Activated effector memory CD4-positive, alpha-beta T cell treated with Interleukin-2 at 50 U/mL for 16 hours (primary cell): ENCODE data around the gene EML5.

Source experiments
- DNase-seq: peaks from one replicate; pipeline ENCODE4 v3.0.0-alpha.2; 2020

Gene EML5

DNA sequence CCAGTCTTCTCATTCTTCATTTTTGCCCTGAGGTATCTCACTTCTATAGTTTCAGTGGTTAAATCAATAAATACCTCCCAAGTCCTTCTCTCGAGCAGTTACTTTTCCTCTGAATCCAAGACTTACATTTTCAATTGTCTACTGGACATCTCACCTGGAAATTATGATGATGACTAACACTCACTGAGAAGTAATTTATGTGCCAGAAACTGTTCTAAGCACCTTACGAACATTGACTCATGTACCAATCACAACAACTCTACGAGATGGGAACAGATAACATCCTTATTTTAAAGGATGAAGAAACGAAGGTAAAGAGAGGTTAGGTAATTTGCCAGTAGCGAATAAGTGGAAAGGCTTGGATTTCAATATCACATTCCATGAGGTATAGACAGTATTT is 94.1 kb downstream of the EML5 start:
- DNase-seq = no peak

DNA sequence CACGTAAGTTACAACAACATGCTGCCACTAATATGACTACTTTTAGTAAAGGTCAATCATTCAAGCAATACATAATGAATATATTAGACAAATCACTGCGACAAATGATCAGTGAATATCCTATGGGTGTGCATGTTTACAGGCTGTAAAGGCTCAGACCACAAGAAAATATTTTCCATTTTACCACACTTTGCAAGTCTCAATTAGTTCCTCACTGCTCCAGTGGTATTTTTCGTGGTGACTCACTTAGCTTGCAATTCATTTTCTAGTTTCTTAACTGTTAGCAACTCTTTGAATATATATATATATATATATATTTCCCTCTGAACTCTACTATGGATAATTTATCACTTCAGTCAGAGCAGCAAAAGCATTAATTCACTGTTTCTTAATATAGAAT is 96.9 kb downstream of the EML5 start:
- DNase-seq = no peak

DNA sequence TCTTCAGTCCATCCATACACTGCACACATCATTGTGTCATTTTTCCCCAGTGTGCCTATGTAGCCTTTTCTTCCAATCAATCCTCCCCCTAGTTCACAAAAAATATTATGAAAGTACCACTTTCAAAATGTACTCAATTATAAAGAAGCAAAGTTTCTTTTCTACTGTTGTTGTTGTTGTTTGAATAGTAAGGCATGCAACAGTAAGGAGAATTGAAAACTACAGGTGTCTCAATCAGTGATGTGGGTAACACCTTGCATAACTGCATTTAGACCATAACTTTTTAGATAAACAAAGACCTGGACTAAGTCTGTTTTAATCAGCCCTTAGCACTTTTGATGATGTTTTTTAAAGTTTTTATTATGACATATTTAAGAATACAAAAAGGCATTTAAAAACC is 104.4 kb downstream of the EML5 start:
- no peak for DNase-seq

GRCh38 chr14:88683119-88683518 is 109.6 kb downstream of the EML5 start:
- DNase-seq = no peak

DNA sequence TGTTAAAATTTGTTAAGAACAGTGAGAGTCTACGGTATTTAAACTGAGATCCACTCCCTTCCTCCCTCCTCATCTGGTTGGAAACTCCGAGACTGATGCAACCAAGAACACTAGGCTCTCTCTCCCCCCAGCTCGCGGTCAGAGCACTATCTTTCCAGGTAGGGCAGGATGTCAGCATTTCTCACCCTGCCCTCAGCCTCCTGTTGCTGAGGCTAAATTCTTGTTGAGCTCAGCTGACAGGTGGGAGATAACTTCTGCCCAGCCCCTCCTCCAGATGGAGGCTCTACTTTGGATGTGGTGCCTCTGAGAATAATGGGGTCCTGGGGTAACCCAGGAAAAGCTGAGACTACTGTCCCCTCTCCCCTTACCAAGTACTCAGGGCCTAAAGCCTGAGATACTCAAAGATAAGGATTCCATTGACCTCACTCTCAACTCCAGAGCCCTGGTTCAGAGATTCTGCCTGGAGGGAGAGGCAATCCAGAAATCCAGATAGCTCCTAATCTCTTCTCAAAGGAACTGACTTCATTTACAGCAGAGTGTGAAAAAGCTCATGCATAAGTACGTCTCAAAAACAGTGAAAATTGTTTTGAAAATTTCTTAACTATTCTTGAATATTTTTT is 110.1 kb downstream of the EML5 start:
- DNase-seq = no peak

GRCh38 chr14:88681755-88682494 is 110.8 kb downstream of the EML5 start:
- DNase-seq = no peak

GRCh38 chr14:88669346-88669745 is 123.4 kb downstream of the EML5 start:
- no peak for DNase-seq

DNA sequence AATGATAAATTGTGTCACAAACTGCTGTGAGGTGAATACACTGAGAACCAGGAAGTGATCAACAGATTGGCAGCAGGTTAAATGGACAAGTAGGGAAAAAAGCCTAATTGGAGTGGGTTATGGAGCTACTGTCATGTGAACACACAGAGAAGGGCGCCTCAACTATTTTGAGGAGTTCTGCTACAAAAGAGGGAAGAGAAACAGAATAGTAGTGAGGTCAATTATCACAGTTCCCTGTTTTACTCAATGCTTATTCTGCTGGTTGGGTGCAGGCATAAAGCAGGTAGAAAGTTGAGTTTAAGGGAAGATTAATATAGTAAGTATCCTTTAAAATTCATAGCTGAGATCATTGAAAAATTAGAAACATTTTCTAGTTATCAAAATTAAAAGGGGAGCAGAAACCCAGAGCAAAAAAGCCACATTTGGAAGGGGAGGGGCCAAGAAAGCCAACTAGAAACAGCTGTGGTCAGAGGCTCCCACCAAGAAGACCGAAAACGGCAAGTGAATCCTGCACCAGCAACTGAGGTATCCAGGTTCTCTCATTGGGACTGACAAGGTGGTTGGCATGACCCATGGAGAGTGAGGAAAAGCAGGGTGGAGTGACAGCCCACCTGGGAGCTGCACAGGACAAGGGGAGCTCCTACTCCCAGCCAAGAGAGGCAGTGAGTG is 124.2 kb downstream of the EML5 start:
- no peak for DNase-seq

DNA sequence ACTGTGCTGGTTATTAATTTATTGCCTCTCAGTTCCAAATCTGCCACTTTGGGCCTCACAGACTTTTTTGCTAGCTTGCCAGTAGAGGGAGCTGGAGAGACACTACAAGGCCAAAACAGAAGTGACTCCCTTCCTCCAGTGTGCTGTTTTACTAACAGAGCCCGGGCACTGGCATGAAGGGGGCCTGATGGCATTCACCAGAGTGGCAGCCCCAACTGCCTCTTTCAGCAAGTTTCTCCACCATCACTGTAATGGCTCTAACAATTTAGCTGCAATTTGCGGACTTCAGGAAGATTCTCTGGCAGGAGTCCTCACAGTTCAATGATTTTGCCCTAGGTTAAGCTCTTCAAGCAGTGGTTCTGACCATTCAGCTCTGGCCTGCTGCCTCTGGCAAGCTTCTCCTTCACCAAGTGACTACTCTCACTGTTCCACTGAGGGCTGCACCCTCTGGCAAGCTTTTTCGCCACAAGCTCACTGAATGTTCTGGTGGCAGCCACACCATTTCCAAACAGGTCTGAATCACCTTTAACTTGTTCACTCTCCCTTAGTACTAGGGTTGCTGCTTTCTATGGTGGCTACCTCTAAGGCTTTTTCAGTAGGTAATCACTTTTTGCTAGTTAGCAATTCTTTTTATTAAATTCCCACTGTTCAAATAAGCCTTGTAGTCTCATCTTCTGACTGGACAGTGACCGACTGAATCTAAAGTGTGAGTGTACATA is 125.0 kb downstream of the EML5 start:
- DNase-seq = peak; percentile 7

DNA sequence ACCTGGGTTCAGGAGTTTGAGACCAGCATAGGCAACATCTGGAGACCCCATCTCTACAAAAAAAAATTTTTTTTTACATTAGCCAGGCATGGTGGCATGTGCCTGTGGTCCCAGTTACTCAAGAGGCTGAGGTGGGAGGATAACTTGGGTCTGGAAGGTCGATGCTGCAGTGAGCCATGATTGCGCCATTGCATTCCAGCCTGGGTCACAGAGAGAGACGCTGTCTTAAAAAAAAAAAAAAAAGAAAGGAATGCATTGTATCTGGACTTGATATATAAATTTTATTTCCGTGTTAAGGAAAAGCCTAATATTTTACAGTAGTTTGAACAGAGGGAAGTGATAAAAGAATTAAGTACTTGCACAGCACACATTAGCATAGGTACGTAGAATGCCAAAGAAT is 132.7 kb downstream of the EML5 start:
- no peak for DNase-seq

- DNase-seq = no peak
Measured at GRCh38 chr14:88639221-88639620, 153.5 kb downstream of the EML5 start.

GRCh38 chr14:88632512-88632911 is 160.2 kb downstream of the EML5 start:
- no peak for DNase-seq

DNA sequence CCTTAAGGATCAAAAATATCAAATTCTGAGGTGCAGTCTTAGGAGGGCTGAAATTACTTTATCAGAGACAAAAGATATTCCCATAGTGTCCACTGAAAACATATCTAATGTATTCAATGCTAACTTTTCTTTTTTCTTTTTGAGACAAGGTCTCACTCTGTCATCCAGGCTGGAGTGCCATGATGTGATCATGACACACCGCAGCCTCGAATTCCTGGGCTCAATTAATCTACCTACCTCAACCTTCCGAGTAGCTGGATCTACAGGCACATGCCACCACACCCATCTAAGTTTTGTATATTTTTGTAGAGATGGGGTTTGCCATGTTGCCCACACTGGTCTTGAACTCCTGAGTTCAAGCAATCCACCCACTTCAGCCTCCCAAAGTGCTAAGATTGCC is 161.7 kb downstream of the EML5 start:
- DNase-seq = no peak

DNA sequence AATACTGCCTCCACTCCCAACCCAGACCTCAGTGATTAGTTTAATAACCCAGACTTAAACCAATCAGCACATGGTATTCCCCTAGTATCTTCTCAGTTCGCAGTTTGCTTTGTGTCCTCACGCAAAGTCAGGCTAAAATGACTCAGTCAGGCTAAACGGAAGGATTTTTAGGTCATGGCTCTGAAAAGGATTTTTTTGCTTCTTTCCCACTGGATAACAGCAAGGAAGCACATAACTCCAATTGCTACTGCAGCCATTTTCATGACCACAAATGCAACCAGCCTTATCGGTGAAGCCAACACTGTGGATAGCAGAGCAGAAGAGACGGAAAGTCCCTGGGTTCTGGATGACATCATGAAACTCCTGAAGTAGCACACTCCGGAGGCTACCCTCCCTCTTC is 162.2 kb downstream of the EML5 start:
- no peak for DNase-seq

GRCh38 chr14:88628462-88628861 is 164.3 kb downstream of the EML5 start:
- no peak for DNase-seq

- DNase-seq = no peak
Measured at GRCh38 chr14:88628033-88628432, 164.7 kb downstream of the EML5 start.

DNA sequence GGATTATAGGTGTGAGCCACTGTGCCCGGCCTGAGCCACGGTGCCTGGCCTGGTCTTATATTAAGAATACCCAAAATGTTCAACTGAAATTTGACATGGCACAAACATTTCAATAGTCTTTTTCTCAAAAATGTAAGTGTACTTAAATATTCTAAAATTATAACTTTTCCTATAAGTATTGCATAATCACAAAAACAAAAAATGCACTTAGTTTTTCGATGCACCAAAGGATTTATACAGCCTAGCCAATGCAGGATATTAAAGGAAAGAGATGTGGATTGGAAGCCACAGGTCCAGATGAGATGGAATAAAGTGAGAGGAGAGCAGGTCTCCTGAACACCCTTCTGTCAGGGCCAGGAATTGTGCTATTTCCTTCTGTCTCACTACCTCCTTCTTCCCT is 167.1 kb downstream of the EML5 start:
- no peak for DNase-seq

DNA sequence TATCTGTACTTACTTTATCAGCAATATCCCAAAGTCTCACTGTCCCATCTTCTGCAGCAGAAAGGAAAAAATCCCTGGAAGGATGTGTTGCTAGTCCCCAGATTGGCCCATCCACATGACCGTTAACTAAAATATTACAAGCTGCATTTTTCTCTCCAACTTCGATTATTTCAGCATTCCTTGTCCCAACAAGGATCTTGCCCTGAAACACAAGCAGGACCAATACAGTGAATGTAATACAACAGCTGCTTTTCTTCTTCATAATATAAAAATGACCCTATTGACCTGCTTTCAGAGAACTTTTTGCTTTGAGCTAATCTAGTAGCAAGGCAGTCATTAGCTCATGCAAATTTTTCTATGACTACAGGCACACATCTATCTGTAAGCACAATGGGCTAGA is 171.7 kb downstream of the EML5 start:
- no peak for DNase-seq

- DNase-seq = no peak
Measured at GRCh38 chr14:88618476-88618875, 174.3 kb downstream of the EML5 start.

- DNase-seq = no peak
Measured at GRCh38 chr14:88617479-88617878, 175.3 kb downstream of the EML5 start.

GRCh38 chr14:88616697-88617096 is 176.1 kb downstream of the EML5 start:
- DNase-seq = no peak

- DNase-seq = no peak
Measured at GRCh38 chr14:88614218-88614907, 178.4 kb downstream of the EML5 start.

DNA sequence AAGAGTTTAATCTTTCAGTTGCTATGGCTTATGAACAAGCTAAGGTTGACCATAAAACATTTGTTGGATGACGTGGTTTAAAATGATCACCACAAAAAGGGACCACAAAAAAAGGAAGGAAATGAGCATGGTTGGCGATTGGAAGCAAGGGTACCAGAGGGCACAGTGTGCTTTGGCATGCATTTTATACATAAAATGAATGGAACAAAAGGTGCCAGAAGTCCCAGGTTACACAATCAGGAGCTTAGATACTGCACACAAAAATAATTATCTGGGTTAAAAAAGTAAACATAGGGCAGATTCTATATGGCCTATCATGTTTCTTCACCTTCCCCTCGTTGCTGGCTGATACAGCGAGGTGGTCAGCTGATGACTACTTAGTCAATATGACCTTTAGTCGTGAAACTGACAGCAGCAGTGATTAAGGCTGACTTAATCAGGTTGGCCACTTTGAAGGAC is 179.2 kb downstream of the EML5 start:
- no peak for DNase-seq
